K562 (cell line): ENCODE data around the gene BAD. TPM values are rescaled to one million over a fixed set of nuclear protein-coding genes. Genes with fewer than 3 reads are reported as not detected.

Experiments used
- BCOR ChIP-seq: fragments of 450-650 bp; IDR thresholded peaks from 2 replicates; pipeline ENCODE4 v1.6.1; 2016
- CREB3 ChIP-seq: fragments of 450-650 bp; conservative IDR thresholded peaks from 2 replicates; pipeline ENCODE4 v1.6.1; 2016; ENCODE audit warnings: missing genetic modification characterization, low read depth, mild to moderate bottlenecking, missing compliant biosample characterization, moderate library complexity
- CTCF ChIP-seq, 3 experiments: IDR thresholded peaks in 2 of 3; conservative IDR thresholded peaks in 1 of 3; 2 replicates each; pipeline ENCODE4 v1.5.1; 2011 to 2012; ENCODE audit warnings: low read length in 3 of 3, mild to moderate bottlenecking in 3 of 3, control low read depth in 2 of 3, improper control_type of control experiment in 1 of 3, inconsistent platforms in 1 of 3, low read depth in 1 of 3, mixed read lengths in 1 of 3, moderate library complexity in 1 of 3; ENCODE audit not compliant: insufficient read depth in 2 of 3
- PML ChIP-seq: IDR thresholded peaks from 2 replicates; pipeline ENCODE4 v1.6.1; 2012; ENCODE audit warnings: low read length, inconsistent platforms
- POLR2AphosphoS2 ChIP-seq: IDR thresholded peaks from 2 replicates; pipeline ENCODE4 v1.6.1; 2012; ENCODE audit warnings: low read length, improper control_type of control experiment
- POLR2AphosphoS5 ChIP-seq: IDR thresholded peaks from 2 replicates; pipeline ENCODE4 v1.6.1; 2011; ENCODE audit warnings: mild to moderate bottlenecking, low read depth, low read length, moderate library complexity; ENCODE audit not compliant: control insufficient read depth, insufficient read depth
- POLR3G ChIP-seq: IDR thresholded peaks from 2 replicates; pipeline ENCODE4 v1.6.1; 2011; ENCODE audit not compliant: insufficient read length, insufficient replicate concordance; ENCODE audit errors: extremely low read depth
- RBM22 ChIP-seq: fragments of 200-400 bp; formaldehyde crosslinking; IDR thresholded peaks from 2 replicates; pipeline ENCODE4 v1.6.1; 2018; ENCODE audit warnings: low read length, low read depth; ENCODE audit not compliant: poor library complexity, severe bottlenecking
- SMARCE1 ChIP-seq: fragments of 450-650 bp; IDR thresholded peaks from 2 replicates; pipeline ENCODE4 v1.7.1; 2016; ENCODE audit warnings: mild to moderate bottlenecking
- TAF1 ChIP-seq: IDR thresholded peaks from 2 replicates; pipeline ENCODE4 v1.6.1; 2011; ENCODE audit warnings: mild to moderate bottlenecking, low read length, moderate library complexity; ENCODE audit not compliant: insufficient read depth, control insufficient read depth, severe bottlenecking; ENCODE audit errors: extremely low read depth
- TCF3 ChIP-seq: sonication (generic); formaldehyde crosslinking; IDR thresholded peaks from 2 replicates; pipeline ENCODE4 v1.4.0; 2020; ENCODE audit warnings: mild to moderate bottlenecking, missing genetic modification reagents
- ZNF12 ChIP-seq: sonication (generic); formaldehyde crosslinking; IDR thresholded peaks from 2 replicates; pipeline ENCODE4 v1.4.0; 2020; ENCODE audit warnings: mild to moderate bottlenecking, missing genetic modification reagents
- polyA plus RNA-seq, 8 experiments: library from polyadenylated mRNA; depleted of rRNA in 4 of 8; stranded (reverse) in 5 of 8; unstranded in 3 of 8; fragments of >200 nt; fragmentation: Nextera tagmentation in 2 of 8; fragmentation: Illumina TruSeq in 1 of 8; extraction: Ambion mirVana in 2 of 8; extraction: Trizol in 1 of 8; gene quantifications; 2 replicates each; pipeline versions ENCODE4 v1.2.1 to v1.2.3, GENCODE V29; 2011 to 2014; ENCODE audit warnings: inconsistent platforms in 1 of 8, missing spikeins in 1 of 8
- total RNA-seq, 7 experiments: library from RNA; depleted of rRNA in 6 of 7; stranded (reverse); fragments of >200 nt in 6 of 7; fragmentation: Illumina TruSeq in 2 of 7; extraction: Trizol in 2 of 7; gene quantifications; 2 replicates each; pipeline versions ENCODE4 v1.2.1 to v1.2.3, GENCODE V29; 2011 to 2021; ENCODE audit warnings: low replicate concordance in 1 of 7
- TF ChIP-seq, protein P1 (sequence below), 3 experiments: fragments of 200-800 bp in 1 of 3; fragments of 250-450 bp in 1 of 3; fragments of 450-650 bp in 1 of 3; sonication (Bioruptor Pico) in 1 of 3; sonication (Bioruptor generic) in 1 of 3; formaldehyde crosslinking in 1 of 3; IDR thresholded peaks; 2 replicates each; pipeline versions ENCODE4 v1.6.1 to v1.8.0; 2016 to 2022; ENCODE audit warnings: mild to moderate bottlenecking in 2 of 3, missing genetic modification characterization in 2 of 3, missing compliant biosample characterization in 1 of 3, moderate library complexity in 1 of 3
- TF ChIP-seq, protein P2 (sequence below), 2 experiments: IDR thresholded peaks in 1 of 2; conservative IDR thresholded peaks in 1 of 2; 2 replicates each; pipeline ENCODE4 v1.6.1; 2016; ENCODE audit warnings: low read depth in 2 of 2, mild to moderate bottlenecking in 1 of 2, missing compliant biosample characterization in 1 of 2, missing genetic modification characterization in 1 of 2, moderate library complexity in 1 of 2
- TF ChIP-seq, protein P3 (sequence below): fragments of 250-450 bp; sonication (Bioruptor Pico); IDR thresholded peaks from 2 replicates; pipeline ENCODE4 v1.9.0; 2021; ENCODE audit warnings: mild to moderate bottlenecking

Gene BAD
- total and polyA plus RNA-seq, 9 of the 15 experiments (the other 6 are each of a cell fraction or from before 2014, with no cell fraction given), result 0.61 to 45.6 (median 11.8) TPM

GRCh38 chr11:64284048-64284961 is at the start of gene BAD (continued):
- TF ChIP-seq, protein P1, sequence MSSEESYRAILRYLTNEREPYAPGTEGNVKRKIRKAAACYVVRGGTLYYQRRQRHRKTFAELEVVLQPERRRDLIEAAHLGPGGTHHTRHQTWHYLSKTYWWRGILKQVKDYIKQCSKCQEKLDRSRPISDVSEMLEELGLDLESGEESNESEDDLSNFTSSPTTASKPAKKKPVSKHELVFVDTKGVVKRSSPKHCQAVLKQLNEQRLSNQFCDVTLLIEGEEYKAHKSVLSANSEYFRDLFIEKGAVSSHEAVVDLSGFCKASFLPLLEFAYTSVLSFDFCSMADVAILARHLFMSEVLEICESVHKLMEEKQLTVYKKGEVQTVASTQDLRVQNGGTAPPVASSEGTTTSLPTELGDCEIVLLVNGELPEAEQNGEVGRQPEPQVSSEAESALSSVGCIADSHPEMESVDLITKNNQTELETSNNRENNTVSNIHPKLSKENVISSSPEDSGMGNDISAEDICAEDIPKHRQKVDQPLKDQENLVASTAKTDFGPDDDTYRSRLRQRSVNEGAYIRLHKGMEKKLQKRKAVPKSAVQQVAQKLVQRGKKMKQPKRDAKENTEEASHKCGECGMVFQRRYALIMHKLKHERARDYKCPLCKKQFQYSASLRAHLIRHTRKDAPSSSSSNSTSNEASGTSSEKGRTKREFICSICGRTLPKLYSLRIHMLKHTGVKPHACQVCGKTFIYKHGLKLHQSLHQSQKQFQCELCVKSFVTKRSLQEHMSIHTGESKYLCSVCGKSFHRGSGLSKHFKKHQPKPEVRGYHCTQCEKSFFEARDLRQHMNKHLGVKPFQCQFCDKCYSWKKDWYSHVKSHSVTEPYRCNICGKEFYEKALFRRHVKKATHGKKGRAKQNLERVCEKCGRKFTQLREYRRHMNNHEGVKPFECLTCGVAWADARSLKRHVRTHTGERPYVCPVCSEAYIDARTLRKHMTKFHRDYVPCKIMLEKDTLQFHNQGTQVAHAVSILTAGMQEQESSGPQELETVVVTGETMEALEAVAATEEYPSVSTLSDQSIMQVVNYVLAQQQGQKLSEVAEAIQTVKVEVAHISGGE (CRISPR knock-in tag; IDR thresholded peaks at IDR 0.05), result peak in 2 of 3 experiments; percentile 39 to 92; a peak in 3 of 6 replicates
- TF ChIP-seq POLR2AphosphoS5 (peak; percentile 58; the same call in 1 of the 2 replicates), PML (peak; percentile 33; the same call in 1 of the 2 replicates), CREB3 (tag) (no peak), CTCF (IDR thresholded peaks at IDR 0.05 in 2 of 3, conservative IDR thresholded peaks at IDR 0.05 in 1 of 3; ENCODE audit: insufficient read depth in 2 of 3, low read depth in 1 of 3, low read length in 3 of 3) (no peak; a peak in 1 of 6 replicates), BCOR (no peak), TAF1 (peak; percentile 61), POLR2AphosphoS2 (0 out of 2 replicates have a peak, but pooled peaks have one; percentile 5), RBM22 (peak; percentile 93), SMARCE1 (no peak), TCF3 (no peak), POLR3G (no peak), ZNF12 (CRISPR knock-in tag) (no peak; the same call in 1 of the 2 replicates)
- TF ChIP-seq, protein P2, sequence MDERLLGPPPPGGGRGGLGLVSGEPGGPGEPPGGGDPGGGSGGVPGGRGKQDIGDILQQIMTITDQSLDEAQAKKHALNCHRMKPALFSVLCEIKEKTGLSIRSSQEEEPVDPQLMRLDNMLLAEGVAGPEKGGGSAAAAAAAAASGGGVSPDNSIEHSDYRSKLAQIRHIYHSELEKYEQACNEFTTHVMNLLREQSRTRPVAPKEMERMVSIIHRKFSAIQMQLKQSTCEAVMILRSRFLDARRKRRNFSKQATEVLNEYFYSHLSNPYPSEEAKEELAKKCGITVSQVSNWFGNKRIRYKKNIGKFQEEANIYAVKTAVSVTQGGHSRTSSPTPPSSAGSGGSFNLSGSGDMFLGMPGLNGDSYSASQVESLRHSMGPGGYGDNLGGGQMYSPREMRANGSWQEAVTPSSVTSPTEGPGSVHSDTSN (CRISPR knock-in tag; IDR thresholded peaks at IDR 0.05; ENCODE audit: low read depth), result peak; percentile 51
- TF ChIP-seq, protein P2 (tag; conservative IDR thresholded peaks at IDR 0.05; ENCODE audit: low read depth), result peak; percentile 91
- TF ChIP-seq, protein P3, sequence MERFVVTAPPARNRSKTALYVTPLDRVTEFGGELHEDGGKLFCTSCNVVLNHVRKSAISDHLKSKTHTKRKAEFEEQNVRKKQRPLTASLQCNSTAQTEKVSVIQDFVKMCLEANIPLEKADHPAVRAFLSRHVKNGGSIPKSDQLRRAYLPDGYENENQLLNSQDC (CRISPR knock-in tag), result 0 out of 2 replicates have a peak, but pooled peaks have one; percentile 54
